Endothelial cell (in vitro differentiated cells): ENCODE measurements around the gene DDX39A. TPM values are rescaled to one million over a fixed set of nuclear protein-coding genes. Genes with fewer than 3 reads are reported as not detected.

ENCODE experiments used
- DNase-seq: peaks from one replicate; pipeline ENCODE4 v3.0.0; 2021; ENCODE audit warnings: low spot score
- H3K27ac Mint-ChIP-seq: one replicate; pipeline ENCODE4 v1.8.0; 2021; ENCODE audit warnings: mixed read lengths, inconsistent platforms; ENCODE audit not compliant: unreplicated experiment
- H3K27me3 Mint-ChIP-seq: one replicate; pipeline ENCODE4 v1.8.0; 2021; ENCODE audit warnings: mild to moderate bottlenecking, moderate library complexity, mixed read lengths, inconsistent platforms; ENCODE audit not compliant: unreplicated experiment
- H3K36me3 Mint-ChIP-seq: one replicate; pipeline ENCODE4 v1.8.0; 2021; ENCODE audit warnings: mild to moderate bottlenecking, low read depth, mixed read lengths, inconsistent platforms; ENCODE audit not compliant: unreplicated experiment
- H3K4me1 Mint-ChIP-seq: one replicate; pipeline ENCODE4 v1.8.0; 2021; ENCODE audit warnings: mild to moderate bottlenecking, mixed read lengths, inconsistent platforms; ENCODE audit not compliant: unreplicated experiment
- H3K4me3 Mint-ChIP-seq: one replicate; pipeline ENCODE4 v1.8.0; 2021; ENCODE audit warnings: mild to moderate bottlenecking, mixed read lengths, inconsistent platforms; ENCODE audit not compliant: unreplicated experiment
- H3K9me3 Mint-ChIP-seq: one replicate; pipeline ENCODE4 v1.8.0; 2021; ENCODE audit warnings: mixed read lengths, inconsistent platforms; ENCODE audit not compliant: unreplicated experiment
- CTCF ChIP-seq: fragments of 200-600 bp; sonication (generic); IDR thresholded peaks from one replicate; pipeline ENCODE4 v1.5.0; 2021; ENCODE audit warnings: antibody characterized with exemption; ENCODE audit not compliant: unreplicated experiment
- total RNA-seq: library from RNA; stranded (reverse); fragmentation: NEBNext Ultra II Directional; extraction: Animal tissue kit (Norgen Biotek cat#: 25700); gene quantifications from one replicate; pipeline ENCODE4 v1.2.1, GENCODE V29; 2021; ENCODE audit not compliant: unreplicated experiment

The DDX39A gene
- total RNA-seq, 1 donor from 2014 or later, result 81.1 TPM

- Mint-ChIP-seq H3K27me3 (peaks cover 11% of the 10 kb centered on the region), H3K4me1 (peaks cover 3% of the 10 kb centered on the region), H3K9me3 (no peaks in the 10 kb centered on the region), H3K36me3 (peaks cover 33% of the 10 kb centered on the region), H3K27ac (no peak overlapping the region), H3K4me3 (peak overlapping the region; percentile 81)
- DNase-seq, result no peak
- no peak for TF ChIP-seq CTCF
Observed at GRCh38 chr19:14409146-14410023, 9.8 kb downstream of the DDX39A start.

- H3K4me1 Mint-ChIP-seq, result peaks cover 3% of the 10 kb centered on the region
- H3K27ac Mint-ChIP-seq, result no peak overlapping the region
- DNase-seq, result no peak
- TF ChIP-seq CTCF, result no peak
- H3K27me3 Mint-ChIP-seq, result peaks cover 11% of the 10 kb centered on the region
- peaks cover 32% of the 10 kb centered on the region for H3K36me3 Mint-ChIP-seq
- no peaks in the 10 kb centered on the region for H3K9me3 Mint-ChIP-seq
- H3K4me3 Mint-ChIP-seq, result peak overlapping the region; percentile 2
Observed at GRCh38 chr19:14408491-14409145, 10.5 kb downstream of the DDX39A start.

- H3K4me1 Mint-ChIP-seq, result peaks cover 3% of the 10 kb centered on the region
- peaks cover 5% of the 10 kb centered on the region for H3K27me3 Mint-ChIP-seq
- H3K9me3 Mint-ChIP-seq, result no peaks in the 10 kb centered on the region
- H3K27ac Mint-ChIP-seq, result no peak overlapping the region
- peaks cover 26% of the 10 kb centered on the region for H3K36me3 Mint-ChIP-seq
- no peak overlapping the region for H3K4me3 Mint-ChIP-seq
- no peak for TF ChIP-seq CTCF
- no peak for DNase-seq
Observed at GRCh38 chr19:14407605-14408484, 11.3 kb downstream of the DDX39A start.

- peaks cover 19% of the 10 kb centered on the region for H3K36me3 Mint-ChIP-seq
- H3K27me3 Mint-ChIP-seq, result peaks cover 5% of the 10 kb centered on the region
- no peak for TF ChIP-seq CTCF
- H3K27ac Mint-ChIP-seq, result no peak overlapping the region
- no peak overlapping the region for H3K4me3 Mint-ChIP-seq
- no peaks in the 10 kb centered on the region for H3K9me3 Mint-ChIP-seq
- peaks cover 3% of the 10 kb centered on the region for H3K4me1 Mint-ChIP-seq
- DNase-seq, result no peak
Observed at GRCh38 chr19:14406645-14407401, 12.3 kb downstream of the DDX39A start.
